ENCODE results near the gene SELENOS.

DNA sequence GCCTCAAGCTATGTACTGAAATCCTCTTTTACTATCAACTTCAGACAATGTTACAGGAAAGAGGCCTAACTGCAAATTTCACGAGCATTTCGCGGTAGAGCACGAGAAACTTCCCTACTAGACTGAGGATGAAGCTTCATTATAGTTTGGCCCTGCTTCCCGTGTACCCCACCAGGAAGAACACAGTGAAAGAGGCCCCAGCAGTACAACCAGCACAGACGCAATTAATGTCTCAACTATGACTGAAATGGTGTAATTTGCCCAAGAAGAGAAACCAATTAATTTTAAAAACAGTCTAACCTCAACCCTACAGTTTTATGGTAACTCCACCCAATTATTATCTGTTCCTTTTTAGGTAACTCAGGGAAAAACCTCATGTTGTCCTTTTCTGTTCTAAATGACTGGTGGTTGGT, 37.6 kb downstream of the SELENOS start:
- TF ChIP-seq, protein P1, sequence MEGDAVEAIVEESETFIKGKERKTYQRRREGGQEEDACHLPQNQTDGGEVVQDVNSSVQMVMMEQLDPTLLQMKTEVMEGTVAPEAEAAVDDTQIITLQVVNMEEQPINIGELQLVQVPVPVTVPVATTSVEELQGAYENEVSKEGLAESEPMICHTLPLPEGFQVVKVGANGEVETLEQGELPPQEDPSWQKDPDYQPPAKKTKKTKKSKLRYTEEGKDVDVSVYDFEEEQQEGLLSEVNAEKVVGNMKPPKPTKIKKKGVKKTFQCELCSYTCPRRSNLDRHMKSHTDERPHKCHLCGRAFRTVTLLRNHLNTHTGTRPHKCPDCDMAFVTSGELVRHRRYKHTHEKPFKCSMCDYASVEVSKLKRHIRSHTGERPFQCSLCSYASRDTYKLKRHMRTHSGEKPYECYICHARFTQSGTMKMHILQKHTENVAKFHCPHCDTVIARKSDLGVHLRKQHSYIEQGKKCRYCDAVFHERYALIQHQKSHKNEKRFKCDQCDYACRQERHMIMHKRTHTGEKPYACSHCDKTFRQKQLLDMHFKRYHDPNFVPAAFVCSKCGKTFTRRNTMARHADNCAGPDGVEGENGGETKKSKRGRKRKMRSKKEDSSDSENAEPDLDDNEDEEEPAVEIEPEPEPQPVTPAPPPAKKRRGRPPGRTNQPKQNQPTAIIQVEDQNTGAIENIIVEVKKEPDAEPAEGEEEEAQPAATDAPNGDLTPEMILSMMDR (IDR thresholded peaks at IDR 0.05), result no peak
- no peak for TF ChIP-seq POLR2A (IDR thresholded peaks at IDR 0.05)
